ENCODE results near the gene TYW5.

TYW5 gene

GRCh38 chr2:199962203-199962602, 6.9 kb upstream of the TYW5 start:
- H3K4me3 ChIP-seq: no peak overlapping the region
- TF ChIP-seq CTCF (IDR thresholded peaks at IDR 0.05): no peak
- no peak for DNase-seq (ENCODE audit: low spot score)
- H3K27ac ChIP-seq: no peak overlapping the region

GRCh38 chr2:199958014-199958413, 2.7 kb upstream of the TYW5 start:
- Histone ChIP-seq H3K27ac (no peak overlapping the region), H3K4me3 (no peak overlapping the region)
- DNase-seq (ENCODE audit: low spot score): no peak
- no peak for TF ChIP-seq CTCF (IDR thresholded peaks at IDR 0.05)

DNA sequence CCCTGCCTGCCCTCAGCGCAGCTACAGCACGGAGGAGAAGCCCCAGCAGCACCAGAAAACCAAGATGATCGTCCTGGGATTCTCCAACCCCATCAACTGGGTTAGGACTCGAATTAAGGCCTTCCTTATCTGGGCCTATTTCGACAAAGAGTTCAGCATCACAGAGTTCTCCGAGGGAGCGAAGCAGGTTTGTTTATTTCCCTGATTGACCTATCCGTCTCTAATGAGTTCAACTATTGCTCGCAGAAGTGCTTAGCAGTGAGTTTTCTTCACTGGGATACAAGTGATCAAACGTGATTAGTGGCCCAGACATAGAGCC, 730 bp upstream of the TYW5 start:
- peak overlapping the region; percentile 61 to 94 for H3K27ac ChIP-seq
- DNase-seq (ENCODE audit: low spot score): no peak
- TF ChIP-seq CTCF (IDR thresholded peaks at IDR 0.05): no peak
- H3K4me3 ChIP-seq: peak overlapping the region; percentile 97

GRCh38 chr2:199955007-199955338, 318 bp downstream of the TYW5 start:
- H3K27ac ChIP-seq: peak overlapping the region; percentile 61 to 94
- TF ChIP-seq CTCF (IDR thresholded peaks at IDR 0.05): no peak
- DNase-seq (ENCODE audit: low spot score): no peak
- peak overlapping the region; percentile 97 for H3K4me3 ChIP-seq

GRCh38 chr2:199951023-199951422, 4.3 kb downstream of the TYW5 start:
- no peak for DNase-seq (ENCODE audit: low spot score)
- Histone ChIP-seq H3K4me3 (no peak overlapping the region), H3K27ac (no peak overlapping the region)
- TF ChIP-seq CTCF (IDR thresholded peaks at IDR 0.05): no peak

DNA sequence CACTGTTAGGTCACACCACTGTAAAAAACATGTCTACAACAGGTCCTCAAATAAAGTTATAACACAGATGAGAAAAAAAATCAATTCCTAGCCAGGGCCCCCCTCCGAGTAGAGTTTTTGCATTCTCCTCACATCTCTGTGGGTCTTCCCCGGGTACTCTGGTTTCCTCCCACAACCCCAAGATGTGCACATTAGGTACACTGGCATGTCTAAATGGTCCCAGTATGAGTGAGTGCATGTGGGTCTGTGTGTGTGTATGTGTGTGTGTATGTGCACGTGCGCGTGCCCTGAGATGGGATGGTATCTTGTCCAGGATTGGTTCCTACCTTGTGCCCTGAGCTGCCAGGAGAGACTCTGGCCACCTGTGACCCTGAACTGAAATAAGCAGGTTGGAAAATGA, 4.9 kb downstream of the TYW5 start:
- no peak overlapping the region for H3K27ac ChIP-seq
- no peak overlapping the region for H3K4me3 ChIP-seq
- no peak for TF ChIP-seq CTCF (IDR thresholded peaks at IDR 0.05)
- DNase-seq (ENCODE audit: low spot score): no peak

- DNase-seq (ENCODE audit: low spot score): no peak
- TF ChIP-seq CTCF (IDR thresholded peaks at IDR 0.05): no peak
- H3K4me3 ChIP-seq: no peak overlapping the region
- H3K27ac ChIP-seq: no peak overlapping the region
Measured at GRCh38 chr2:199946836-199947235, 8.5 kb downstream of the TYW5 start.
